Motor neuron (in vitro differentiated cells): ENCODE results near the gene ALOXE3. TPM values are rescaled to one million over a fixed set of nuclear protein-coding genes. Genes with fewer than 3 reads are reported as not detected.

Experiments
- ATAC-seq, 8 experiments: fragments of 200-7000 bp; cut with Tn5 transposase; replicated peaks in 6 of 8; 2 replicates each; pipeline ENCODE4 v1.8.0; 2021; ENCODE audit warnings: mild to moderate bottlenecking in 8 of 8, moderate library complexity in 8 of 8
- H3K27ac ChIP-seq, 2 donors: fragments of 250-450 bp; sonication (Bioruptor Pico); 2 replicates each; pipeline ENCODE4 v1.9.0; 2021; ENCODE audit warnings: antibody characterized with exemption in 2 of 2, mild to moderate bottlenecking in 2 of 2, moderate library complexity in 1 of 2
- H3K4me1 ChIP-seq, 2 donors: fragments of 250-450 bp; sonication (Bioruptor Pico); replicated peaks in 1 of 2; 2 replicates each; pipeline ENCODE4 v1.6.1; 2021; ENCODE audit warnings: antibody characterized with exemption in 2 of 2, mild to moderate bottlenecking in 2 of 2, moderate library complexity in 1 of 2
- H3K4me3 ChIP-seq, 5 donors: fragments of 250-450 bp; sonication (Bioruptor Pico); 2 replicates each; pipeline ENCODE4 v1.9.0; 2021; ENCODE audit warnings: antibody characterized with exemption in 5 of 5, mild to moderate bottlenecking in 5 of 5, moderate library complexity in 4 of 5
- WGBS, 10 experiments: fragments of 450-650 bp; shearing (Covaris generic); methylation state at CpG; one replicate each; pipeline ENCODE4 v1.0.0; 2022; 5-methylcytosine and 5-hydroxymethylcytosine counted together
- in situ Hi-C, 9 experiments: fragments of 400-800 bp; cut with MboI; loops; one replicate each; pipeline ENCODE4 v1.15.0; 2021; ENCODE audit warnings: low sequenced_read_pairs in 9 of 9, low pct_unique_long_range_greater_than_20kb in 2 of 9; ENCODE audit not compliant: unreplicated experiment in 9 of 9
- total RNA-seq, 8 experiments: library from RNA; unstranded; fragments of 300-600 nt; gene quantifications; 2 replicates each; pipeline versions ENCODE4 v1.2.3 to v1.2.4, GENCODE V29; 2022

The ALOXE3 gene
- total RNA-seq, 8 experiments from 2014 or later = 0.15 to 0.95 (median 0.36) TPM; not detected in 1

- WGBS, 10 experiments = 60 to 94% (median 74%) methylated on average over 1 to 3 of the region's 4 CpGs; no CpG with 5 or more reads in 2 of the 10 experiments
- ATAC-seq = no peak
- in situ Hi-C loops = no loop called here
- Histone ChIP-seq H3K4me1 (peaks cover 21 to 36% of the 10 kb centered on the region in 2 donors), H3K4me3 (peak overlapping the region in 3 of 5 donors; percentile 82 to 100 (median 100)), H3K27ac (no peak overlapping the region)
Measured at GRCh38 chr17:8159459-8160223, 41.3 kb upstream of the ALOXE3 start.

GRCh38 chr17:8159032-8159400, 40.7 kb upstream of the ALOXE3 start:
- ATAC-seq = no peak
- in situ Hi-C loops = no loop called here
- no peak overlapping the region for H3K27ac ChIP-seq
- WGBS, 10 experiments = 0 to 100% (median 86%) methylated on average over 1 of the region's 3 CpGs; no CpG with 5 or more reads in 6 of the 10 experiments
- peak overlapping the region in 3 of 5 donors; percentile 3 to 100 (median 9) for H3K4me3 ChIP-seq
- H3K4me1 ChIP-seq = peaks cover 17 to 34% of the 10 kb centered on the region in 2 donors

- peak in 2 of 8 experiments; percentile 1 to 2 for ATAC-seq
- peaks cover 11 to 32% of the 10 kb centered on the region in 2 donors for H3K4me1 ChIP-seq
- no peak overlapping the region for H3K27ac ChIP-seq
- 0 to 100% (median 33%) methylated on average over 1 to 19 of the region's 20 CpGs; no CpG with 5 or more reads in 2 of the 10 experiments for WGBS, 10 experiments
- peak overlapping the region in 3 of 5 donors; percentile 3 to 9 (median 9) for H3K4me3 ChIP-seq
- in situ Hi-C loops = no loop called here
Measured at GRCh38 chr17:8158267-8159031, 40.1 kb upstream of the ALOXE3 start.

- Histone ChIP-seq H3K4me1 (peaks cover 17 to 36% of the 10 kb centered on the region in 2 donors), H3K27ac (peak overlapping the region; percentile 92 to 93), H3K4me3 (peak overlapping the region; percentile 44 to 66 (median 50))
- ATAC-seq = peak; percentile 43 to 78 (median 71)
- WGBS, 10 experiments = 0 to 2% (median 0%) methylated on average over 2 to 13 of the region's 59 CpGs; no CpG with 5 or more reads in 3 of the 10 experiments
- in situ Hi-C loops = no loop called here
Measured at GRCh38 chr17:8156246-8156992, 38.1 kb upstream of the ALOXE3 start.

- Histone ChIP-seq H3K4me1 (peaks cover 17 to 32% of the 10 kb centered on the region in 2 donors), H3K27ac (peak overlapping the region; percentile 79 to 81), H3K4me3 (peak overlapping the region; percentile 44 to 66 (median 50))
- 0% methylated on average over 1 to 4 of the region's 11 CpGs; no CpG with 5 or more reads in 6 of the 10 experiments for WGBS, 10 experiments
- no peak for ATAC-seq
- in situ Hi-C loops = no loop called here
Measured at GRCh38 chr17:8155996-8156245, 37.6 kb upstream of the ALOXE3 start.

- H3K27ac ChIP-seq = peak overlapping the region; percentile 79 to 81
- H3K4me1 ChIP-seq = peaks cover 22 to 37% of the 10 kb centered on the region in 2 donors
- WGBS, 10 experiments = 7 to 67% (median 27%) methylated on average over 1 to 11 of the region's 14 CpGs; no CpG with 5 or more reads in 2 of the 10 experiments
- in situ Hi-C loops = no loop called here
- ATAC-seq = no peak
- peak overlapping the region; percentile 44 to 66 (median 50) for H3K4me3 ChIP-seq
Measured at GRCh38 chr17:8155231-8155995, 37.1 kb upstream of the ALOXE3 start.

- 0 to 81% (median 2%) methylated on average over 1 to 5 of the region's 11 CpGs; no CpG with 5 or more reads in 5 of the 10 experiments for WGBS, 10 experiments
- Histone ChIP-seq H3K4me1 (peaks cover 23 to 37% of the 10 kb centered on the region in 2 donors), H3K27ac (peak overlapping the region; percentile 94 to 99), H3K4me3 (peak overlapping the region; percentile 22 to 66 (median 48))
- in situ Hi-C loops = no loop called here
- no peak for ATAC-seq
Measured at GRCh38 chr17:8154608-8155155, 36.4 kb upstream of the ALOXE3 start.

- peak; percentile 7 to 31 (median 19) for ATAC-seq
- in situ Hi-C loops = no loop called here
- H3K4me3 ChIP-seq = peak overlapping the region; percentile 22 to 66 (median 48)
Measured at GRCh38 chr17:8153957-8154607, 35.8 kb upstream of the ALOXE3 start.

GRCh38 chr17:8153525-8153956, 35.2 kb upstream of the ALOXE3 start:
- peaks cover 23 to 33% of the 10 kb centered on the region in 2 donors for H3K4me1 ChIP-seq
- 0 to 18% (median 6%) methylated on average over 2 to 12 of the region's 13 CpGs; no CpG with 5 or more reads in 1 of the 10 experiments for WGBS, 10 experiments
- H3K4me3 ChIP-seq = peak overlapping the region; percentile 22 to 66 (median 48)
- in situ Hi-C loops = no loop called here
- peak overlapping the region; percentile 94 to 99 for H3K27ac ChIP-seq
- ATAC-seq = peak in 7 of 8 experiments; percentile 0 to 27 (median 16)

More at GRCh38 chr17:8153957-8154607, 35.8 kb upstream of the ALOXE3 start:
- peak overlapping the region; percentile 94 to 99 for H3K27ac ChIP-seq
- H3K4me1 ChIP-seq = peaks cover 23 to 35% of the 10 kb centered on the region in 2 donors
- 0 to 18% (median 3%) methylated on average over 1 to 8 of the region's 22 CpGs; no CpG with 5 or more reads in 5 of the 10 experiments for WGBS, 10 experiments

GRCh38 chr17:8153031-8153451, 34.7 kb upstream of the ALOXE3 start:
- Histone ChIP-seq H3K4me1 (peaks cover 23 to 33% of the 10 kb centered on the region in 2 donors), H3K4me3 (peak overlapping the region; percentile 3 to 66 (median 13)), H3K27ac (peak overlapping the region; percentile 86 to 99)
- no peak for ATAC-seq
- in situ Hi-C loops = no loop called here
- WGBS, 10 experiments = 0 to 100% (median 61%) methylated on average over 1 to 4 of the region's 7 CpGs; no CpG with 5 or more reads in 2 of the 10 experiments

- H3K27ac ChIP-seq = peak within 1 kb of the TSS; percentile 86 to 99
- ATAC-seq = peak; percentile 20 to 57 (median 54)
- H3K4me1 ChIP-seq = peaks cover 23 to 33% of the 10 kb centered on the region in 2 donors
- 0 to 3% (median 0%) methylated on average over 1 to 13 of the region's 42 CpGs; no CpG with 5 or more reads in 6 of the 10 experiments for WGBS, 10 experiments
- H3K4me3 ChIP-seq = peak within 1 kb of the TSS; percentile 48 to 66 (median 56)
- in situ Hi-C loops = no loop called here
Measured at GRCh38 chr17:8152112-8152775, 33.9 kb upstream of the ALOXE3 start, which contains the start of gene PER1. PER1 (minus strand) TSS chr17:8152404; CDS start chr17:8150706, 1,698 bp downstream.
